HL-60/S4 treated with retinoic acid at 250 ng/mL for 4 days and 3 days (cell line): Measurements from ENCODE around the gene CXCL16.
"Not testable (repeated sequence)": the region's sequence is repeated elsewhere in the genome, so short reads cannot be mapped to it uniquely, and the experiment has no call there.

Source experiments
- in situ Hi-C: fragments of 300-500 bp; cut with MboI; formaldehyde crosslinking; loops from 2 replicates; pipeline ENCODE4 v1.7.0; 2022; ENCODE audit warnings: low sequenced_read_pairs

CXCL16 gene

DNA sequence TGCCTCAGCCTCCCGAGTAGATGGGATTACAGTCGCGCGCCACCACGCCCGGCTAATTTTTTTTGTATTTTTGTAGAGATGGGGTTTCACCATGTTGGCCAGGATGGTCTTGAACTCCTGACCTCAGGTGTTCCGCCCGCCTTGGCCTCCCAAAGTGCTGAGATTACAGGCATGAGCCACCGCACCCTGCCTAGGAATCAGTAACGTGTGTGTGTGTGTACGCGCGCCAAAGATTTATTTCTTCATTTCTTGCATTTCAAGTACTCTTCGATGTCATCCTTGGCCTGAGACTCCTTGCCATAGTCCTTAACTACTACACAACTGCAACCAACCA lies 35.2 kb downstream of the CXCL16 start:
- in situ Hi-C loops: not testable (repeated sequence)

DNA sequence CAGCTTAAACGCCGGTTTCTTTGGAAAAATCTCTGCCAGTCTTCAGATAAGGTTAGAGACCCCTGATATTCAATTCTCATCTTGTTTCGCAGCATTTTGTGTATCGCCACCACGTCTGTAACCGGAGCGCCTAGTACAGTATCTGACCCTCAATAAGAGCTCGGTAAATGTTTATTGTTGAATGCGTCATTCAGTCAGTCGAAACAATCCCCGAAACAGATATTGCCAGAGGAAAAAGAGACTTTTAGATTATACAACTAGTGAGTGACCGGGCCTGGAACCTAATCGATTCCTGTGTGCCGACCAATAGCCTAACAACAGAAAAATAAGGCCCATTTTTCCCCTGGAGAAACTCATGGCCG lies 36.4 kb downstream of the CXCL16 start:
- in situ Hi-C loops: no loop called here

DNA sequence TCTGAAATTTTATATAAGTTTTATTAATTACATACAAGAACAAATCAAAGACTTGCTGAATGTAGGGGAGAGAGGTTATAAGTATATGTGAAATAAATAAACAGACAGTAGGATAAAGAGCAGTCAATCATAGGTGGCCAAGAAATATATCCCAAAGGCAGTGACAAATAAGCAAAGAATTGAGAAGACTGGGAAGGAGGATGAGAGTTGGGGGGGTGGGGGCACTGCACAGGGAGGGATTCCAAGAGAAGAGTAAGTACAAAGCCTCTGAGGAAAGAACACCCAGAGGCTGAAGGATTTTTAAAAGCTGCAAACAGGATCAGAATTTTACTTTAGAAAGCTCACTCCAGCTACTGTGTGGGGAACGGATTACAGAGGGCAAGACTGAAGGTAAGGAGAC lies 38.6 kb downstream of the CXCL16 start:
- in situ Hi-C loops: no loop called here

DNA sequence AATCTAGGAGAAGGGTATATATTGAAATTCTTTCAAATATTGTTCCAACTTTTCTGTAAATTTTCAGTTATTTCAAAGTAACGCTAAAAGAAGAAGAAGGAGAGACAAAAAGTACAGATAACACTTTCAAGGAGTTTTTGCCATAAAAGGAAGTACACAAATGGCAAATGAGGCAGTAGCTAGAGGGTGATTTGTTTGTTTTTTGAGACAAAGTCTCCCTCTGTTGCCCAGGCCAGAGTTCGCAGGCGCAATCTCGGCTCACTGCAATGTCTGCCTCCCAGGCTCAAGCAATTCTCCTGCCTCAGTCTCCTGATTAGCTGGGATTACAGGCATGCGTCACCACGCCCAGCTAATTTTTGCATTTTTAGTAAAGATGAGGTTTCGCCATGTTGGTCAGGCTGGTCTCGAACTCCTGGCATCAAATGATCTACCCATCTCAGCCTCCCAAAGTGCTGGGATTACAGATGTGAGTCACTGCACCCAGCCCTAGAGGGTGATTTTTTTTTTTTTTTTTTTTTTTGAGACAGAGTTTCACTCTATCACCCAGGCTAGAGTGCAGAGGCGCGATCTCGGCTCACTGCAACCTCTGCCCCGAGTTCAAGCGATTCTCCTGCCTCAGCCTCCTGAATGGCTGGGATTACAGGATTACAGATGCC lies 40.2 kb downstream of the CXCL16 start:
- in situ Hi-C loops: not testable (repeated sequence)

DNA sequence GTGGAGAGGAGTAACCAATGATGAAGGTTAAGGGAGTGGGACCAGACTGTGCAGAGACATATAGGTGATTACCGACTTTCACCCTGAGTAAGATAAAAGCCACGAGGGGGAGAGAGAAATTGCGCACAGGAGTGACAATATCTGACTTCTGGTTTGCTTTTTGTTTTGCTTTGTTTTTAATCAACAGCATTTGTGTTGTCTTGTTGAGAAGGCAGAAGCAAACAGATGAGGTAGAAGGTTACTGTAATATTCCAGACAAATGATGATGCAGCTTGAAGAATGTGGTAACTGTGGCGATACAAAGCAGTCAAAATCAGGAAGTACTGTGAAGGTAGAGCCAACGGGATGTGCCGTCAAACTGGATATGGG lies 43.3 kb downstream of the CXCL16 start:
- in situ Hi-C loops: no loop called here

DNA sequence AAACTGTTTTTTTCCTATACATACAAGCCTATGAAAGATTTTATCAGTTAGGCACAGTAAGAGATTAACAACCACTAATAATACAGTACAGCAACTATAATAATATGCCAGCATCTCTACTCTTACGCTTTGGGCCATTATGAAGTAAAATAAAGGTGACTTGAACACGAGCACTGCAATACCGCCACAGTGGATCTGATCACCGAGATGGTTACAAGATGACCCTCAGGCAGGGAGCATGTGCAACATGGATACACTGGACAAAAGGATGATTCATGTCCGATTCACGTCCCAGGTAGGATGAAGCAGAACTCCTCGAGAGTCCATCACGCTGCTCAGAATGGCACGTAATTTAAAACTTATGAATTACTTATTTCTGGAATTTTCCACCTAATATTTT lies 46.3 kb downstream of the CXCL16 start:
- in situ Hi-C loops: no loop called here

DNA sequence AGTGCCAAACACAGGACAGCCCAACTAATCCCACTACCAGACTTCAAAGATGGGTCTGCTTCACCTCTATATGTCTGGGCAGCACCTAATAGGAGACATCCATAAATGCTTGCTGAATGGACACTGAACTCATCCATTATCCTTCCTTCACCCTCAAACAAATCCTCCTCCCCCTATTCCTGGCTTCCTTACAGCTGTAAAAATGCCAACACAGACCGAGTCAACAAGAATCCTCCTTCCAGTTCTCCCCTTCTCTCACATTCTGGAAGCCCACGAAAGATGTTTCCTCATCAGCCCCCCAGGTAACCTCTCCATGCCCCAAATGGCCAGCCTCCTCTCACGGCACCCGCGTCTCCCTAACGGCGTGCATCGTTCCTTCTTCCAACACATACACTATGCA lies 48.0 kb downstream of the CXCL16 start:
- in situ Hi-C loops: no loop called here

DNA sequence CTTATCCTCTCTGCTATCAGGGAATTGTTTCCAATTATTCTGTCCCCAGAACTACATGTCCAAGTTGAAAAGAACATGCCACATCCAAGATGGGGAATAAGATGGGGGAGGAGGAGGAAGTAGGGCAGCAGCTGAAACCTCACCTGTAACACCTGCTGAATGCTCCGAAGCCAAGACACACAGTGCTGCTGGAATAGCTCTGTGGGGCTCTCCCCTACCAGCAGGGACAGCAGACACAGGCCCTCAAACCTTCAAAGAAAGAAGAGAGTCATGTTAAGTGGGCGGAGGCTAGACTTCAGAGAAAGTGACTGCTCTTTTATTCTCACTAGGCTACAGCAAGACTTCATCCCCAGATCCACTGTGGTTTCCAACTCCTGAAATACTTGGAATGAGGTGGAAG lies 49.0 kb downstream of the CXCL16 start:
- in situ Hi-C loops: no loop called here

DNA sequence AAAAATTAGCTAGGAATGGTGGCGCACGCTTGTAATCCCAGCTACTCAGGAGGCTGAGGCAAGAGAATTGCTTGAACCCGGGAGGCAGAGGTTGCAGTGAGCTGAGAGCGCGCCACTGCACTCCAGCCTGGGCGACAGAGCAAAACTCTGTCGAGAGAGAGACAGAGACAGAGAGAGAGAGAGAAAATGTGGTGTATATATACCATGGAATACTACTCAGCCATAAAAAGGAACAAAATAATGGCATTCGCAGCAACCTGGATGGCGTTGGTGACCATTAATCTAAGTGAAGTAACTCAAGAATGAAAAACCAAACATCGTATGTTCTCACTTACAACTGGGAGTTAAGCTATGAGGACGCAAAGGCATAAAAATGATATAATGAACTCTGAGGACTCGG lies 49.9 kb downstream of the CXCL16 start:
- in situ Hi-C loops: not testable (repeated sequence)

DNA sequence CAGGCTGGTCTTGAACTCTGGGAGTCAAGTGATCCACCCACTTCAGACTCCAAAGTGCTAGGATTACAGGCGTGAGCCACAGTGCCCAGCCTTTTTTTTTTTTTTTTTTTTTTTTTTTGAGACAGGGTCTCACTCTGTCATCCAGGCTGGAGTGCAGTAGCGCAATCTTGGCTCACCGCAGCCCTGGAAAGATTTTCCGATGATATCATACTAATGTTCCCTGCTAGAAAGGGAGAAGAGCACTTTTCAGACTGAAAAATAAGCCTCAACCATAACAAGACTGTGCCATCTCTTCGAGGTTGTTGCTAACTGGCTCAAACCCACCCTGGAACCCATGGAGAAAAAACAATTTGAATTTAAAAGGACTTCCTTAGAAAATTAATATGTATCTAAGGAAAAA lies 56.0 kb downstream of the CXCL16 start:
- in situ Hi-C loops: not testable (repeated sequence)
